H9 (cell line): Measurements from ENCODE around the gene TDRD9. TPM values are rescaled to one million over a fixed set of nuclear protein-coding genes. Genes with fewer than 3 reads are reported as not detected.

Experiments
- DNase-seq: peaks from one replicate; pipeline ENCODE4 v3.0.0-alpha.2; 2017
- H2AFZ ChIP-seq: one replicate; pipeline ENCODE4 v1.6.1; 2013; ENCODE audit warnings: mild to moderate bottlenecking, low read length, control low read depth, moderate library complexity
- H2AK5ac ChIP-seq: 2 replicates; pipeline ENCODE4 v1.6.1; 2013; ENCODE audit warnings: low read length, control low read depth, mixed read lengths; ENCODE audit not compliant: insufficient read length
- H2BK120ac ChIP-seq: one replicate; pipeline ENCODE4 v1.6.1; 2013; ENCODE audit warnings: low read depth, mild to moderate bottlenecking, low read length, control low read depth, inconsistent platforms; ENCODE audit not compliant: poor library complexity, severe bottlenecking
- H2BK12ac ChIP-seq: 2 replicates; pipeline ENCODE4 v1.6.1; 2013; ENCODE audit warnings: low read length, control low read depth, mixed read lengths, low read depth; ENCODE audit not compliant: insufficient read length
- H2BK15ac ChIP-seq: 2 replicates; pipeline ENCODE4 v1.6.1; 2013; ENCODE audit warnings: low read depth, low read length, control low read depth
- H2BK20ac ChIP-seq: one replicate; pipeline ENCODE4 v1.6.1; 2013; ENCODE audit warnings: low read depth, mild to moderate bottlenecking, low read length, control low read depth, inconsistent platforms; ENCODE audit not compliant: poor library complexity, severe bottlenecking
- H2BK5ac ChIP-seq: 2 replicates; pipeline ENCODE4 v1.6.1; 2013; ENCODE audit warnings: low read length, control low read depth, mixed read lengths; ENCODE audit not compliant: insufficient read length
- H3K14ac ChIP-seq: 2 replicates; pipeline ENCODE4 v1.6.1; 2013; ENCODE audit warnings: low read length, control low read depth; ENCODE audit not compliant: insufficient read depth
- H3K18ac ChIP-seq: 2 replicates; pipeline ENCODE4 v1.6.1; 2013; ENCODE audit warnings: low read depth, mild to moderate bottlenecking, mixed read lengths, low read length, control low read depth; ENCODE audit not compliant: insufficient read length
- H3K23ac ChIP-seq: 2 replicates; pipeline ENCODE4 v1.6.1; 2013; ENCODE audit warnings: low read length, control low read depth, mixed read lengths, low read depth; ENCODE audit not compliant: insufficient read length
- H3K23me2 ChIP-seq: 2 replicates; pipeline ENCODE4 v1.6.1; 2013; ENCODE audit warnings: low read depth, mild to moderate bottlenecking, mixed read lengths, low read length, control low read depth; ENCODE audit not compliant: insufficient read length, poor library complexity, severe bottlenecking
- H3K27ac ChIP-seq: 2 replicates; pipeline ENCODE4 v1.5.1; 2013; ENCODE audit warnings: low read length, control low read depth, mixed read lengths, low read depth; ENCODE audit not compliant: insufficient read length
- H3K27me3 ChIP-seq: 2 replicates; pipeline ENCODE4 v1.6.1; 2013; ENCODE audit warnings: low read length, control low read depth, inconsistent platforms; ENCODE audit not compliant: insufficient read depth
- H3K4ac ChIP-seq: 2 replicates; pipeline ENCODE4 v1.6.1; 2013; ENCODE audit warnings: low read depth, mild to moderate bottlenecking, control low read depth, inconsistent platforms, low read length, moderate library complexity
- H3K4me1 ChIP-seq: 2 replicates; pipeline ENCODE4 v1.6.1; 2013; ENCODE audit warnings: low read length, control low read depth, inconsistent platforms; ENCODE audit not compliant: insufficient read depth
- H3K4me2 ChIP-seq: 2 replicates; pipeline ENCODE4 v1.6.1; 2013; ENCODE audit warnings: low read length, control low read depth, mixed read lengths; ENCODE audit not compliant: insufficient read length, insufficient read depth
- H3K56ac ChIP-seq: 2 replicates; pipeline ENCODE4 v1.6.1; 2013; ENCODE audit warnings: low read depth, mild to moderate bottlenecking, mixed read lengths, low read length, control low read depth; ENCODE audit not compliant: insufficient read length
- H3K79me1 ChIP-seq: 2 replicates; pipeline ENCODE4 v1.6.1; 2013; ENCODE audit warnings: low read depth, mild to moderate bottlenecking, moderate library complexity, low read length, control low read depth, inconsistent platforms; ENCODE audit not compliant: insufficient read depth, poor library complexity, severe bottlenecking
- H3K79me2 ChIP-seq: 2 replicates; pipeline ENCODE4 v1.6.1; 2013; ENCODE audit warnings: low read length, control low read depth, inconsistent platforms; ENCODE audit not compliant: insufficient read depth
- H3K9ac ChIP-seq: 2 replicates; pipeline ENCODE4 v1.6.1; 2013; ENCODE audit warnings: low read length, control low read depth, mixed read lengths; ENCODE audit not compliant: insufficient read length; ENCODE audit errors: extremely low read depth
- H3K9me3 ChIP-seq: one replicate; pipeline ENCODE4 v1.6.1; 2013; ENCODE audit warnings: low read depth, low read length, inconsistent platforms; ENCODE audit not compliant: control insufficient read depth
- H3T11ph ChIP-seq: one replicate; pipeline ENCODE4 v1.6.1; 2013; ENCODE audit warnings: mild to moderate bottlenecking, low read length, control low read depth, inconsistent platforms
- H4K20me1 ChIP-seq: one replicate; pipeline ENCODE4 v1.6.1; 2013; ENCODE audit not compliant: control insufficient read depth, insufficient read length, insufficient read depth
- H4K5ac ChIP-seq: 2 replicates; pipeline ENCODE4 v1.6.1; 2013; ENCODE audit warnings: low read depth, mild to moderate bottlenecking, mixed read lengths, low read length, control low read depth; ENCODE audit not compliant: insufficient read length
- H4K8ac ChIP-seq: replicated peaks from 2 replicates; pipeline ENCODE4 v1.6.1; 2013; ENCODE audit warnings: low read length, control low read depth, mixed read lengths, low read depth; ENCODE audit not compliant: insufficient read length
- H4K91ac ChIP-seq: 2 replicates; pipeline ENCODE4 v1.6.1; 2013; ENCODE audit warnings: low read depth, mild to moderate bottlenecking, moderate library complexity, mixed read lengths, low read length, control low read depth; ENCODE audit not compliant: insufficient read length
- H3K27ac Mint-ChIP-seq, 3 experiments: 2 replicates in 2 of 3; 3 replicates in 1 of 3; pipeline ENCODE4 v1.8.0; 2020 to 2021; ENCODE audit warnings: mixed read lengths in 3 of 3, mild to moderate bottlenecking in 1 of 3, moderate library complexity in 1 of 3
- H3K27me3 Mint-ChIP-seq: 2 replicates; pipeline ENCODE4 v1.8.0; 2021; ENCODE audit warnings: low read depth, mild to moderate bottlenecking, moderate library complexity, mixed read lengths
- H3K36me3 Mint-ChIP-seq, 3 experiments: 2 replicates in 2 of 3; 3 replicates in 1 of 3; pipeline ENCODE4 v1.8.0; 2020 to 2021; ENCODE audit warnings: low read depth in 3 of 3, mixed read lengths in 3 of 3; ENCODE audit not compliant: insufficient read depth in 1 of 3
- H3K4me1 Mint-ChIP-seq, 2 experiments: 2 replicates each; pipeline ENCODE4 v1.8.0; 2020; ENCODE audit warnings: mixed read lengths in 2 of 2
- H3K4me3 Mint-ChIP-seq, 2 experiments: 2 replicates in 1 of 2; 3 replicates in 1 of 2; pipeline ENCODE4 v1.8.0; 2020 to 2021; ENCODE audit warnings: mild to moderate bottlenecking in 2 of 2, mixed read lengths in 2 of 2, moderate library complexity in 1 of 2
- H3K9me3 Mint-ChIP-seq, 2 experiments: 2 replicates in 1 of 2; 3 replicates in 1 of 2; pipeline ENCODE4 v1.8.0; 2020; ENCODE audit warnings: mild to moderate bottlenecking in 2 of 2, mixed read lengths in 2 of 2, moderate library complexity in 1 of 2
- CTCF ChIP-seq: fragments of 200-600 bp; sonication (generic); conservative IDR thresholded peaks from 3 replicates; pipeline ENCODE4 v1.8.0; 2021; ENCODE audit warnings: antibody characterized with exemption, mild to moderate bottlenecking
- WGBS: extraction: QIAGEN DNeasy Blood & Tissue Kit; methylation state at CpG from one replicate; pipeline ENCODE4 v1.1.7; 2013; ENCODE audit warnings: missing lambda C conversion rate, low lambda C conversion rate, mixed read lengths; ENCODE audit not compliant: insufficient read length; ENCODE audit errors: extremely low coverage; 5-methylcytosine and 5-hydroxymethylcytosine counted together
- total RNA-seq: library from RNA; stranded (reverse); gene quantifications from 2 replicates; pipeline ENCODE4 v1.2.1, GENCODE V29; 2021

Gene TDRD9
- total RNA-seq, 1 experiment from 2014 or later: not detected

- peaks cover 4 to 6% of the 10 kb centered on the region in 2 experiments; a peak in 2 of 4 replicates for H3K4me1 Mint-ChIP-seq
- Histone ChIP-seq H3K4me1 (no peaks in the 10 kb centered on the region), H3K9ac (no peak overlapping the region), H4K5ac (no peak overlapping the region), H3K56ac (no peak overlapping the region), H3K14ac (no peak overlapping the region), H3K4me2 (no peak overlapping the region), H4K91ac (no peak overlapping the region), H2BK5ac (no peak overlapping the region), H3K18ac (no peak overlapping the region), H4K20me1 (no peaks in the 10 kb centered on the region), H3K79me2 (no peaks in the 10 kb centered on the region), H2AK5ac (no peak overlapping the region), H3K4ac (no peak overlapping the region), H2BK15ac (no peak overlapping the region), H3K27me3 (no peaks in the 10 kb centered on the region), H3K23ac (no peak overlapping the region), H2BK120ac (no peak overlapping the region), H2BK12ac (no peak overlapping the region), H3K23me2 (no peaks in the 10 kb centered on the region), H3K79me1 (no peaks in the 10 kb centered on the region), H2AFZ (no peak overlapping the region), H4K8ac (no peak overlapping the region), H3K9me3 (no peaks in the 10 kb centered on the region), H3K27ac (no peak overlapping the region), H2BK20ac (no peak overlapping the region), H3T11ph (no peak overlapping the region)
- no CpG with 5 or more reads among the region's 3 CpGs for WGBS
- peaks cover 13% of the 10 kb centered on the region for H3K27me3 Mint-ChIP-seq
- no peak overlapping the region for H3K4me3 Mint-ChIP-seq
- no peaks in the 10 kb centered on the region for H3K36me3 Mint-ChIP-seq
- H3K27ac Mint-ChIP-seq: no peak overlapping the region
- no peak for DNase-seq
- TF ChIP-seq CTCF: no peak
- no peaks in the 10 kb centered on the region for H3K9me3 Mint-ChIP-seq
These were observed 102.7 kb downstream of the TDRD9 start for GRCh38 chr14:104030958-104031357.
